ENCODE results near the gene ZNRD2. TPM values are rescaled to one million over a fixed set of nuclear protein-coding genes. Genes with fewer than 3 reads are reported as not detected.

ZNRD2 gene
- total and polyA plus RNA-seq, 2 of the 8 experiments (the other 6 are each of a cell fraction or from before 2014, with no cell fraction given), result 53.4 to 125 TPM

DNA sequence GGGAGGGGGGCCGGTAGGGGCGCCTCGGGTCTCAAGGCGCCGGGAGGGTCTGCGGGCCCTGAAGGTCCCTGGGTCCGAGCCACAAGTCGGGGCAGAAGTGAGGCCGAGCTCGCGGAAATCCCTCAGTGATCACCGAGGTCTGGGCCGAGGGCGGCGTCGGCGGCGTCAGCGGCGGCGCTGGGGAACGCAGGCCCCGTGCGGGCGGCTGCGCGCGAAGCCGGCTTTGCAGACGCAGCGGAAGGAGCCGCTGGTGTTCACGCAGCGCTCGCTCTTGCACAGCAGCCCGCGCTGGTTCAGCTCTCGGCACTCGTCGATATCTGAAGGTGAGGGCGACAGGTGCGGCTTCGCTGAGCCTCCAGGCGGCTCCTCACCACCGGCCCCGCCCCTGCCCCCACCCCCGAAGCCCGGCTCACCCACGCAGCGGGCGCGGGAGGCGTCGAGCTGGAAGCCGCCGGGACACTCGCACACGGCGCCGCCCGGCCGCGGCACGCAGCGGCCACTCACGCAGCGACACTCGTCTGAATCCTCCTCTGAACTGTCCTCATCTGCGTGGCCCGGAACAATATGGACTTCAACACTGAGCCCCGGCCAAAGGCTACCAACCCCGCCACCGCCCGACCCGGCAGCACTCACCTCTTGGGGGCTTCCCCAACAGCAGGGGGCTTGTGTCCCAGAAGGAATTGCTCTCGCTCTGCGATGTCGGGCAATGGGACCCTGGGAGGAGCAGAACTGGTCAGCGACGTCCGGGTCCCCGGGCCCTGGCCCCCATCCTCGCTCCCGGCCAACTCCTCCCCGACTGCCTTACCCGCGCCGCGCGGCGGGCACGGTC is 31.1 kb upstream of the ZNRD2 start:
- no peak overlapping the region for H2BK12ac ChIP-seq (ENCODE audit: low read depth, low read length)
- no peak overlapping the region for H3K14ac ChIP-seq (ENCODE audit: insufficient read length)
- peaks cover 3 to 14% of the 10 kb centered on the region in 2 experiments for H4K20me1 ChIP-seq (replicated peaks in 1 of 2; ENCODE audit: control insufficient read depth in 1 of 2, insufficient read depth in 2 of 2, low read length in 2 of 2)
- 7% methylated on average over 34 of the region's 92 CpGs; no CpG with 5 or more reads in 1 of the 2 experiments for WGBS, 2 experiments (ENCODE audit: extremely low coverage in 1 of 2, insufficient coverage in 1 of 2, insufficient read length in 1 of 2, insufficient replicate concordance in 2 of 2, low coverage in 1 of 2, low lambda C conversion rate in 2 of 2, missing lambda C conversion rate in 1 of 2)
- H2AK5ac ChIP-seq (ENCODE audit: low read depth, low read length), result no peak overlapping the region
- peaks cover 0 to 9% (median 1%) of the 10 kb centered on the region in 4 experiments; a peak in 5 of 7 replicates for H3K4me1 ChIP-seq (replicated peaks in 1 of 4; ENCODE audit: control insufficient read depth in 3 of 4, insufficient read depth in 4 of 4, low read length in 3 of 4)
- H3K56ac ChIP-seq (replicated peaks; ENCODE audit: insufficient read length, low read depth, low read length), result no peak overlapping the region
- no peak overlapping the region for H4K5ac ChIP-seq (ENCODE audit: insufficient read length, low read depth, low read length)
- no peak overlapping the region for H3K9ac ChIP-seq (replicated peaks in 1 of 4; ENCODE audit: extremely low read depth in 1 of 4, low read depth in 3 of 4, low read length in 3 of 4)
- H3K9me3 ChIP-seq (ENCODE audit: insufficient read depth in 2 of 2, low read depth in 1 of 2, low read length in 1 of 2), result no peaks in the 10 kb centered on the region
- no peak overlapping the region for H2BK15ac ChIP-seq (ENCODE audit: low read length)
- peak in 1 of 2 experiments; percentile 71 for DNase-seq (ENCODE audit: low read depth in 1 of 2, low spot score in 2 of 2)
- H4K8ac ChIP-seq (ENCODE audit: extremely low read depth, insufficient read depth, low read length), result peak overlapping the region; percentile 73
- H2BK5ac ChIP-seq (ENCODE audit: low read depth, low read length), result no peak overlapping the region
- peaks cover 0 to 6% (median 2%) of the 10 kb centered on the region in 4 experiments; a peak in 3 of 8 replicates for H3K36me3 ChIP-seq (ENCODE audit: control insufficient read depth in 2 of 4, insufficient read depth in 4 of 4, low read length in 3 of 4)
- H3K4me2 ChIP-seq (ENCODE audit: insufficient read depth in 1 of 2, low read depth in 2 of 2, low read length in 2 of 2), result peak overlapping the region; percentile 64 to 89
- no peak overlapping the region for H2AFZ ChIP-seq (ENCODE audit: low read length)
- peak overlapping the region; percentile 16 to 68 (median 40) for H3K4me3 ChIP-seq (ENCODE audit: extremely low read depth in 1 of 4, insufficient read depth in 2 of 4, low read depth in 3 of 4, low read length in 4 of 4)
- CTCF ChIA-PET (ENCODE audit: partially characterized antibody), result interaction anchor here (0.6 to 10.5 kb wide), 13 partner anchors 8 to 435 kb away, joined by 3 to 284 read pairs (median 6); partner anchors contain the start of genes EHBP1L1, FAM89B, LTBP3 and SCYL1
- H3K4ac ChIP-seq (replicated peaks; ENCODE audit: insufficient read length, low read depth, low read length), result peak overlapping the region; percentile 17
- H3K23ac ChIP-seq (ENCODE audit: insufficient read length), result no peak overlapping the region
- no peaks in the 10 kb centered on the region for H3K79me1 ChIP-seq (ENCODE audit: low read depth, low read length)
- H2BK20ac ChIP-seq (ENCODE audit: low read length), result no peak overlapping the region
- H3K18ac ChIP-seq (ENCODE audit: extremely low read depth, low read length), result no peak overlapping the region; the same call in none of the 2 replicates
- H2BK120ac ChIP-seq (replicated peaks; ENCODE audit: low read depth, low read length), result no peak overlapping the region
- no peak for FAIRE-seq
- H3K27me3 ChIP-seq (replicated peaks in 1 of 4; ENCODE audit: control insufficient read depth in 3 of 4, extremely low read depth in 1 of 4, insufficient read depth in 3 of 4, low read length in 3 of 4), result peaks cover 0 to 24% (median 13%) of the 10 kb centered on the region in 4 experiments; a peak in 6 of 7 replicates
- POLR2A ChIA-PET (ENCODE audit: partially characterized antibody), result interaction anchor here (0.8 to 5.2 kb wide), 18 partner anchors 10 to 661 kb away, joined by 3 to 62 read pairs (median 6); partner anchors contain the start of genes EHD1, FAM89B, MALAT1 and SCYL1
- H4K91ac ChIP-seq (replicated peaks; ENCODE audit: insufficient read length, low read length), result peak overlapping the region; percentile 73
- H3K79me2 ChIP-seq (ENCODE audit: control insufficient read depth in 1 of 2, insufficient read depth in 2 of 2, low read length in 2 of 2), result no peaks in the 10 kb centered on the region
- peaks cover 17% of the 10 kb centered on the region for H3K23me2 ChIP-seq (ENCODE audit: low read depth, low read length)
- H3K27ac ChIP-seq (ENCODE audit: low read depth, low read length), result no peak overlapping the region
